ENCODE measurements around the gene DIPK1C. TPM values are rescaled to one million over a fixed set of nuclear protein-coding genes. Genes with fewer than 3 reads are reported as not detected.

The DIPK1C gene
- total RNA-seq, 1 donor from 2014 or later, result not detected

DNA sequence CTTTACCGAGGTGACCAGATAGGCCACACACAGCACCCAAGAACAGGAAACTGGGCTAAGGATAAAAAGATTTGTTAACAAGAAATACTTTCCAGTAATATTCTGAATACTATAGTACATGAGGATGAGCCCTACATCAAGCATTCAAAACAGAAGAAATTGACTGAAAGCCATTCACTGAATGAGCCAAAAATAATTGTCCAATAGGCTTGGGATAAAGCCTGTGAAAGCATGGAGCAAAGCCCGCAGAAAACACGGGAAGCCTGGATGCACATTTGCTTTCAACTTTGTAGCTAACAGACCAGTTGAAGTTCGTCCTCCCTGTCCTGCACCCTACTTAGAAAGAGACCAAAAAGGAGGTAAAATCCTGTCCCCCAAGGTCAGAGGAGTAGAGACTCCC is 56.3 kb downstream of the DIPK1C start:
- H3K4me3 ChIP-seq (ENCODE audit: insufficient read depth, low read depth, low read length), result no peak overlapping the region
- H3K36me3 ChIP-seq (ENCODE audit: insufficient read depth, low read length), result no peaks in the 10 kb centered on the region
- Mint-ChIP-seq H3K27ac (ENCODE audit: unreplicated experiment) (no peak overlapping the region), H3K27me3 (ENCODE audit: low read depth, unreplicated experiment) (peaks cover 9% of the 10 kb centered on the region), H3K9me3 (ENCODE audit: unreplicated experiment) (no peaks in the 10 kb centered on the region), H3K4me1 (ENCODE audit: low read depth, unreplicated experiment) (no peaks in the 10 kb centered on the region), H3K4me3 (ENCODE audit: unreplicated experiment) (no peak overlapping the region), H3K36me3 (ENCODE audit: low read depth, unreplicated experiment) (no peaks in the 10 kb centered on the region)
- DNase-seq (ENCODE audit: low read depth), result no peak
- H3K9me3 ChIP-seq (ENCODE audit: insufficient read depth, low read depth, low read length), result no peaks in the 10 kb centered on the region
- no peak overlapping the region for H3K27ac ChIP-seq (ENCODE audit: low read depth, low read length)
- no peaks in the 10 kb centered on the region for H3K79me2 ChIP-seq (ENCODE audit: insufficient read depth, low read length)
- no peaks in the 10 kb centered on the region for H4K20me1 ChIP-seq (ENCODE audit: insufficient read depth, low read length)
- no peak for FAIRE-seq
- no peaks in the 10 kb centered on the region for H3K4me1 ChIP-seq (ENCODE audit: insufficient read depth, low read length)
- TF ChIP-seq EZH2 (IDR thresholded peaks at IDR 0.05; ENCODE audit: insufficient read depth, low read length), result no peak
- TF ChIP-seq, protein P1, sequence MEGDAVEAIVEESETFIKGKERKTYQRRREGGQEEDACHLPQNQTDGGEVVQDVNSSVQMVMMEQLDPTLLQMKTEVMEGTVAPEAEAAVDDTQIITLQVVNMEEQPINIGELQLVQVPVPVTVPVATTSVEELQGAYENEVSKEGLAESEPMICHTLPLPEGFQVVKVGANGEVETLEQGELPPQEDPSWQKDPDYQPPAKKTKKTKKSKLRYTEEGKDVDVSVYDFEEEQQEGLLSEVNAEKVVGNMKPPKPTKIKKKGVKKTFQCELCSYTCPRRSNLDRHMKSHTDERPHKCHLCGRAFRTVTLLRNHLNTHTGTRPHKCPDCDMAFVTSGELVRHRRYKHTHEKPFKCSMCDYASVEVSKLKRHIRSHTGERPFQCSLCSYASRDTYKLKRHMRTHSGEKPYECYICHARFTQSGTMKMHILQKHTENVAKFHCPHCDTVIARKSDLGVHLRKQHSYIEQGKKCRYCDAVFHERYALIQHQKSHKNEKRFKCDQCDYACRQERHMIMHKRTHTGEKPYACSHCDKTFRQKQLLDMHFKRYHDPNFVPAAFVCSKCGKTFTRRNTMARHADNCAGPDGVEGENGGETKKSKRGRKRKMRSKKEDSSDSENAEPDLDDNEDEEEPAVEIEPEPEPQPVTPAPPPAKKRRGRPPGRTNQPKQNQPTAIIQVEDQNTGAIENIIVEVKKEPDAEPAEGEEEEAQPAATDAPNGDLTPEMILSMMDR (IDR thresholded peaks at IDR 0.05; ENCODE audit: insufficient read depth, low read depth, low read length), result no peak
- H3K4me2 ChIP-seq (ENCODE audit: low read length), result no peak overlapping the region
- H2AFZ ChIP-seq (ENCODE audit: low read depth, low read length), result no peak overlapping the region
- no peak overlapping the region for H3K9ac ChIP-seq (ENCODE audit: low read length)
- H3K27me3 ChIP-seq (ENCODE audit: insufficient read depth, low read length), result no peaks in the 10 kb centered on the region

- Histone ChIP-seq H3K27me3 (ENCODE audit: insufficient read depth, low read length) (no peaks in the 10 kb centered on the region), H3K9me3 (ENCODE audit: insufficient read depth, low read depth, low read length) (no peaks in the 10 kb centered on the region), H3K27ac (ENCODE audit: low read depth, low read length) (no peak overlapping the region), H2AFZ (ENCODE audit: low read depth, low read length) (no peak overlapping the region), H3K4me2 (ENCODE audit: low read length) (no peak overlapping the region), H3K79me2 (ENCODE audit: insufficient read depth, low read length) (no peaks in the 10 kb centered on the region), H3K4me3 (ENCODE audit: insufficient read depth, low read depth, low read length) (no peak overlapping the region), H4K20me1 (ENCODE audit: insufficient read depth, low read length) (no peaks in the 10 kb centered on the region), H3K36me3 (ENCODE audit: insufficient read depth, low read length) (no peaks in the 10 kb centered on the region), H3K9ac (ENCODE audit: low read length) (no peak overlapping the region), H3K4me1 (ENCODE audit: insufficient read depth, low read length) (no peaks in the 10 kb centered on the region)
- DNase-seq (ENCODE audit: low read depth) (no peak), FAIRE-seq (no peak)
- no peaks in the 10 kb centered on the region for H3K4me1 Mint-ChIP-seq (ENCODE audit: low read depth, unreplicated experiment)
- H3K27me3 Mint-ChIP-seq (ENCODE audit: low read depth, unreplicated experiment), result peaks cover 11% of the 10 kb centered on the region
- H3K4me3 Mint-ChIP-seq (ENCODE audit: unreplicated experiment), result no peak overlapping the region
- TF ChIP-seq EZH2 (IDR thresholded peaks at IDR 0.05; ENCODE audit: insufficient read depth, low read length), result no peak
- TF ChIP-seq, protein P1 (IDR thresholded peaks at IDR 0.05; ENCODE audit: insufficient read depth, low read depth, low read length), result no peak
- H3K36me3 Mint-ChIP-seq (ENCODE audit: low read depth, unreplicated experiment), result no peaks in the 10 kb centered on the region
- H3K27ac Mint-ChIP-seq (ENCODE audit: unreplicated experiment), result no peak overlapping the region
- H3K9me3 Mint-ChIP-seq (ENCODE audit: unreplicated experiment), result no peaks in the 10 kb centered on the region
These were observed 57.8 kb downstream of the DIPK1C start for GRCh38 chr18:74399091-74399887.

GRCh38 chr18:74397572-74397971 is 59.5 kb downstream of the DIPK1C start:
- peaks cover 20% of the 10 kb centered on the region for H3K27me3 Mint-ChIP-seq (ENCODE audit: low read depth, unreplicated experiment)
- H3K9me3 ChIP-seq (ENCODE audit: insufficient read depth, low read depth, low read length), result no peaks in the 10 kb centered on the region
- H3K36me3 ChIP-seq (ENCODE audit: insufficient read depth, low read length), result no peaks in the 10 kb centered on the region
- peaks cover 2% of the 10 kb centered on the region for H3K27me3 ChIP-seq (ENCODE audit: insufficient read depth, low read length)
- H3K4me1 Mint-ChIP-seq (ENCODE audit: low read depth, unreplicated experiment), result no peaks in the 10 kb centered on the region
- no peaks in the 10 kb centered on the region for H3K4me1 ChIP-seq (ENCODE audit: insufficient read depth, low read length)
- DNase-seq (ENCODE audit: low read depth), result no peak
- no peaks in the 10 kb centered on the region for H3K9me3 Mint-ChIP-seq (ENCODE audit: unreplicated experiment)
- H3K36me3 Mint-ChIP-seq (ENCODE audit: low read depth, unreplicated experiment), result no peaks in the 10 kb centered on the region
- no peak overlapping the region for H3K27ac ChIP-seq (ENCODE audit: low read depth, low read length)
- no peak overlapping the region for H3K4me2 ChIP-seq (ENCODE audit: low read length)
- H4K20me1 ChIP-seq (ENCODE audit: insufficient read depth, low read length), result no peaks in the 10 kb centered on the region
- no peak for FAIRE-seq
- no peak for TF ChIP-seq EZH2 (IDR thresholded peaks at IDR 0.05; ENCODE audit: insufficient read depth, low read length)
- TF ChIP-seq, protein P1 (IDR thresholded peaks at IDR 0.05; ENCODE audit: insufficient read depth, low read depth, low read length), result no peak
- no peak overlapping the region for H3K9ac ChIP-seq (ENCODE audit: low read length)
- H3K4me3 ChIP-seq (ENCODE audit: insufficient read depth, low read depth, low read length), result no peak overlapping the region
- no peak overlapping the region for H3K4me3 Mint-ChIP-seq (ENCODE audit: unreplicated experiment)
- no peak overlapping the region for H2AFZ ChIP-seq (ENCODE audit: low read depth, low read length)
- no peak overlapping the region for H3K27ac Mint-ChIP-seq (ENCODE audit: unreplicated experiment)
- no peaks in the 10 kb centered on the region for H3K79me2 ChIP-seq (ENCODE audit: insufficient read depth, low read length)

All from astrocyte (in vitro differentiated cells and primary cell).